Bronchial epithelial cell (primary cell): ENCODE data around the gene TMEM203. TPM values are rescaled to one million over a fixed set of nuclear protein-coding genes. Genes with fewer than 3 reads are reported as not detected.

ENCODE experiments used
- DNase-seq: peaks from one replicate; pipeline ENCODE4 v3.0.0-alpha.2; 2010; ENCODE audit warnings: low read depth
- FAIRE-seq: peaks from 2 replicates; lab custom pipeline; 2011; peaks lifted over from hg19 to GRCh38; lab: Jason Lieb, UNC
- H3K27me3 ChIP-seq: 2 replicates; pipeline ENCODE4 v1.5.1; 2011; ENCODE audit warnings: low read length; ENCODE audit not compliant: control insufficient read depth, insufficient read depth
- H3K36me3 ChIP-seq: 2 replicates; pipeline ENCODE4 v1.5.1; 2011; ENCODE audit warnings: low read length; ENCODE audit not compliant: control insufficient read depth, insufficient read depth
- H3K4me3 ChIP-seq: 2 replicates; pipeline ENCODE4 v1.5.1; 2011; ENCODE audit warnings: mild to moderate bottlenecking, low read depth, low read length, control low read depth
- total RNA-seq: library from RNA; depleted of rRNA; stranded (reverse); fragments of >200 nt; gene quantifications from 2 replicates; pipeline ENCODE4 v1.2.1, GENCODE V29; 2014
- TF ChIP-seq, protein P1 (sequence below): IDR thresholded peaks from 2 replicates; pipeline ENCODE4 v1.5.1; 2011; ENCODE audit warnings: mild to moderate bottlenecking, moderate library complexity, low read length, control low read depth, inconsistent platforms; ENCODE audit not compliant: insufficient read depth, severe bottlenecking

The TMEM203 gene
- total RNA-seq, 1 donor from 2014 or later, result 39.2 TPM

DNA sequence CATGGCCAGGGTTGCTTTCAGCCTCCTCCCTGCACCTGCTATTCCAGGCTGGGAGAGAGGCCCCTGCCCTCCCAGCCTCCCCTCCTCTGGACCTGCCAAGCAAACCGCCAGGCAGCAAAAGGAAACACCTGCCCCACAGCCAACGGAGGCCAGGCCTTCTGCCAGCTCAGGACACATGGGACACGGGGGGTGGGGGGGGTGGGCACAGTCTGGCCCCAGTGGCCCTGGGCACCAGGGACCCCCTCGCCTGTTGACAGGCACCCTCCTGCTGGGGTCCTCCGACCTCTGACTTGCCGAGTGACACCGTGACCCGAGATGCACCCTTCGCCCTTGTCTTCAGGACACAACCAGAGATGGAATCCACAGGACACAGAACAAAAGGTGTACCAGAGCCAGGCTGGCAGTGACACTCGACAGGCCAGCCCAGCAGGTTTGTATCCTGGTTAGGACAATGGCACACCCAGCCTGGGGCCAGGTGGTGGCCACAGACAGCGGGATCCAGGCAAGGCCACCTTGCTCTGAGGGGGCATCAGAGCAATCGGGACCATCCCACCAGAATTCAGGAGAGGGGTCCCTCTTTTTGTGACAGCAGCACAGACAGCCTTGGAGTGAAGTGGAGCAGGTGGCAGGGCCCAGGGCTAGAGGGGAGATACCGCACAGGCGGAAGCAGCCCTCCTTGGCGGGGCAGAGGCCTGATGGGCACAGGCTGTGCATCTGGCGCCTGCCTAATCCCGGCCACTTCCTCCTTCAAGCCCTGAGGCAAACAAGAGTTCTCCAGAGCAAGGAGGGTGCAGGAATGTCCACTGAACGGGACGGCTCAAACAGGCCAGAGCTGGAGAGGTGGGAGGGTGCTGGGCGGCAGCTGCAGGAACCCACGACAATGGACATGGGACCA is 32.3 kb downstream of the TMEM203 start:
- FAIRE-seq (no peak), DNase-seq (no peak)
- H3K27me3 ChIP-seq, result peaks cover 23% of the 10 kb centered on the region
- TF ChIP-seq, protein P1, sequence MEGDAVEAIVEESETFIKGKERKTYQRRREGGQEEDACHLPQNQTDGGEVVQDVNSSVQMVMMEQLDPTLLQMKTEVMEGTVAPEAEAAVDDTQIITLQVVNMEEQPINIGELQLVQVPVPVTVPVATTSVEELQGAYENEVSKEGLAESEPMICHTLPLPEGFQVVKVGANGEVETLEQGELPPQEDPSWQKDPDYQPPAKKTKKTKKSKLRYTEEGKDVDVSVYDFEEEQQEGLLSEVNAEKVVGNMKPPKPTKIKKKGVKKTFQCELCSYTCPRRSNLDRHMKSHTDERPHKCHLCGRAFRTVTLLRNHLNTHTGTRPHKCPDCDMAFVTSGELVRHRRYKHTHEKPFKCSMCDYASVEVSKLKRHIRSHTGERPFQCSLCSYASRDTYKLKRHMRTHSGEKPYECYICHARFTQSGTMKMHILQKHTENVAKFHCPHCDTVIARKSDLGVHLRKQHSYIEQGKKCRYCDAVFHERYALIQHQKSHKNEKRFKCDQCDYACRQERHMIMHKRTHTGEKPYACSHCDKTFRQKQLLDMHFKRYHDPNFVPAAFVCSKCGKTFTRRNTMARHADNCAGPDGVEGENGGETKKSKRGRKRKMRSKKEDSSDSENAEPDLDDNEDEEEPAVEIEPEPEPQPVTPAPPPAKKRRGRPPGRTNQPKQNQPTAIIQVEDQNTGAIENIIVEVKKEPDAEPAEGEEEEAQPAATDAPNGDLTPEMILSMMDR, result no peak
- no peak overlapping the region for H3K4me3 ChIP-seq
- no peaks in the 10 kb centered on the region for H3K36me3 ChIP-seq

DNA sequence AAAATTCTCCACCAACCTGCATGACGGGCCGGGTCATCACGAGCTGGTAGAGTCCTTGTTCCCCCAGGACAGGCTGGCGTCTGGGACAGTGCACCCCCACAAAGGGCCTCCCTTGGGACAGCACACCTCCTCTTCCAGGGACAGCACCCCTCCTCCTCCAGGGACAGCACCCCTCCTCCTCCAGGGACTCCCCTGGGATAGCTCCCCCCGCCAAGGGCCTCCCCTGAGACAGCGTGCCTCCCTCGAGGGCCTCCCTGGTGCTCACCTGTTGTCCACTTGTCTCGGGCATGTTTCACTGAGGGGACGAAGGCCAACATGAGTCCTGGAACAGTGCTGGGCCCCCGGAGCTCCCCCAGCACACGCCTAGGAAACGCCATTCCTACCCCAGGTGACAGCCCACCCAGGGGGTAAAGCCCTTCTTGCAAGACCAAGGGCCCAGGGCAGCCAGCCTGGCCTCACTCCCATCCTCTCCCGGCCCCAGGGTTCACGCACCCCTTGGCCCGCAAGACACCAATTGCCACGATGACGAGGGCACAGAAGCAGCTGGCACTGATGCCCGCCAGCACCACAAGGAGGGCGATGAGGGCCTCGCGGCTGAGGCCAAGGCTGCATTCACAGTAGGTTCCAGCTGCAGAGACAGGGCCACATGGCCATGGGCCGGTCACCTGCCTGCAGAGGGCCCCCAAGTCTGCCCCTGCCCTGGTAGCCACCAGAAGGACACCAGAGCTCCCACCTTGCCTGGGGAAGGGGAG is 34.1 kb downstream of the TMEM203 start:
- DNase-seq, result no peak
- FAIRE-seq, result no peak
- H3K36me3 ChIP-seq, result no peaks in the 10 kb centered on the region
- H3K27me3 ChIP-seq, result peaks cover 29% of the 10 kb centered on the region
- TF ChIP-seq, protein P1, result no peak
- H3K4me3 ChIP-seq, result no peak overlapping the region

DNA sequence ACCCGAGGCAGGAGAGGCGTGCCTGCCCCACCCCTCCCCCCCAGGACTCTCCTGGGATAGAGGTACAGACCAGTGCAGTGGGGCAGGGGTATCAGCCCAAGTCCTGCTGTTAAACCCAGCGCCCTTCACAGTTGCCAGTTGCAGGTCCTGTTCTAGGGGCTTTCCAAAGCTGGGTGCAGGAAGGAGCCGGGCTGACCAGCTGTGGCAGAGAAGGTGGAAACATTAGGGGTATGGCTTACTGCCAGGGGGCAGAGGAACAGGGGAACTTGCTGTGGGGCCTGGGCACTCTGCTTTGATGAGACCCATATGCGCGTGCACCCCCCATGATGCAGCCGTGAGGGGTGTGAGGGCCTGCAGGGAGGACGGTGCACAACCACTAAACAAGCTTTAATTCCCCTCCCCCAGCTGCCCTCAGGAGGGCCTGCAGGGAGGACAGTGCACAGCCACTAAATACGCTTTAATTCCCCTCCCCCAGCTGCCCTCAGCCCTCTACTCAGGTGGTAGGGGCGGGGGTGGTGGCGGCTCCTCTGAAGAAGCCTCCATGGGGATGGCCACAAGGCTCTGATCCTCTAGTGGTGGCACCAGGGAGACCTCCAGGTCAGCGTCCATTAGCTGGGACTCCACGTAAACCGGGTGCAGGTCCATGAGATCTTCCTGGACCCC is 34.8 kb downstream of the TMEM203 start:
- Histone ChIP-seq H3K36me3 (no peaks in the 10 kb centered on the region), H3K27me3 (peaks cover 33% of the 10 kb centered on the region), H3K4me3 (no peak overlapping the region)
- FAIRE-seq (no peak), DNase-seq (no peak)
- TF ChIP-seq, protein P1, result no peak

DNA sequence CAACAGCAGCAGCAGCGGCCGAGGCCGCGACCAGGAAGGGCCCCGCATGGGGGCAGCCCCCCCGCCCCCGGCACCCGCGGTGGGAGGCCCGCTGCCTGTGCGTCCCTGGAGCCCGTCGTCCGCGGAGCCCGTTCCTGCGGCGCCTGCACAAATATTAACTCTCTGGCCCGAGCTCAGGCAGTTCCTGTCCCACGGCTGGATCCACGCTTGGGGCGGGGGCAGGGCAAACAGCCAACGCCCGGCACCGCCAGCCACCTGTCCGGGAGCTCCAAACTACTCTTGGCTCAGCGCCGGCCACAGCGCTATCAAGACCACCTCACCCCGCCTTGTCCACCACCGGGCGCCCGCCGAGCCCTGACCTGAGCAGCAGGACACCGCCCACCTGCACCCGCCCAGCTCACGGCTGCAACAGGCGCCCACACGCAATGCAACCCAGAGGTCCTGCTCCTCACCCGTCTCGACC is 35.5 kb downstream of the TMEM203 start, which contains the start of gene LRRC26:
Gene LRRC26 (minus strand): TSS at position 156 of the 463 bp plus-strand sequence. CDS start 108 bp downstream, at position 48.
- H3K36me3 ChIP-seq, result no peaks in the 10 kb centered on the region
- H3K4me3 ChIP-seq, result peak within 1 kb of the TSS; percentile 24
- TF ChIP-seq, protein P1, result no peak
- FAIRE-seq (no peak), DNase-seq (no peak)
- peaks cover 28% of the 10 kb centered on the region for H3K27me3 ChIP-seq

DNA sequence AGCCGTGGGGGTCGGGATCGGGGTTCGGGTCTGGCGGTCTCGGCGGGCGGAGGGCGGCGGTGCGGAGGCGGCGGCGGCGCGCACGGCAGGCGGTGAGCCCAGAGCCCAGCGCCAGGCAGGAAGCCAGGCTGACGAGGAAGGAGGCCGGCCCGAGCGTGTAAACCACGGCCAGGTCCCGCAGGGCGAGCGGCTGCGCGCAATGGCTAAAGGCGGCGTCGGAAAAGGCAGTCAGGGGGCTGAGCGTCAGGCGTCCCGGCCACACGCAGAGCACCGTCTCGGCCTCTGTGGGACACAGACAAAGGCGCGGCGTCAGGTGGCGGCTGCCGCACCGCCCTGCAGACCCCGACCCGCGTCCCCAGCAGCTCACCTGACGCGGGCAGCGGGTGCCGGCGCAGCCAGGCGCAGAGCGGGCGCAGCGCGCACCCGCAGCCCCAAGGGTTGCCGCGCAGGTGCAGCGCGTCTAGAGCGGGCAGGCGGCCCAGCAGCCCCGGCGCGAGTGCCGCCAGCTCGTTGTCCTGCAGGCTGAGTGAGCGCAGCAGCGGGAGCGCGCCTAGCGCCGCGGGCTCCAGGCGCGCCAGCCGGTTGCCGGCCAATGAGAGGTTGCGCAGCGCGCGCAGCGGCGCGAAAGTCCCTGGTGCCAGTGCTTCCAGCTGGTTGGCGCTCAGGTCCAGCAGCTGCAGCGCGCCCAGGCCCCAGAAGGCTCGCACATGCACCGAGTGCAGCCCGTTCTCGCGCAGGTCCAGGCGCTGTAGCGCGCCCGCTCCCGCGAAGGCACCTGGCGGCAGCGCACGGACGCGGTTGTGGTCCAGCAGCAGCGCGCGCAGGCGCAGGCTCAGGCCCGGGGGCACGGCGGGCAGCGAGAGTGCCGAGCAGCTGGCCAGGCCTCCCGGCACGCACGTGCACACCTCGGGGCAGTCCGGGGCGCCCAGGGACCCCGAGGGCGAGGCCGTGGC is 36.3 kb downstream of the TMEM203 start:
- Histone ChIP-seq H3K27me3 (peaks cover 32% of the 10 kb centered on the region), H3K36me3 (no peaks in the 10 kb centered on the region), H3K4me3 (peak overlapping the region; percentile 24)
- TF ChIP-seq, protein P1, result no peak
- FAIRE-seq (no peak), DNase-seq (no peak)
